ENCODE data around the gene CIDEB. TPM values are rescaled to one million over a fixed set of nuclear protein-coding genes. Genes with fewer than 3 reads are reported as not detected.

CIDEB gene
- total and polyA plus RNA-seq, 9 of the 15 experiments (the other 6 are each of a cell fraction or from before 2014, with no cell fraction given) = 0.03 to 0.35 (median 0.09) TPM; not detected in 3

- TF ChIP-seq ZNF318 (IDR thresholded peaks at IDR 0.05; ENCODE audit: borderline replicate concordance in 1 of 2, low read depth in 1 of 2) (no peak), MBD2 (IDR thresholded peaks at IDR 0.05; ENCODE audit: borderline replicate concordance, low read depth) (no peak), EHMT2 (IDR thresholded peaks at IDR 0.05) (0 out of 2 replicates have a peak, but pooled peaks have one; percentile 9), GTF3C2 (IDR thresholded peaks at IDR 0.05; ENCODE audit: borderline replicate concordance, extremely low read depth, insufficient read length) (no peak), STAT5B (CRISPR knock-in tag; IDR thresholded peaks at IDR 0.05) (no peak), ATF7 (IDR thresholded peaks at IDR 0.05) (0 out of 2 replicates have a peak, but pooled peaks have one; percentile 34)
- TF ChIP-seq, protein P1, sequence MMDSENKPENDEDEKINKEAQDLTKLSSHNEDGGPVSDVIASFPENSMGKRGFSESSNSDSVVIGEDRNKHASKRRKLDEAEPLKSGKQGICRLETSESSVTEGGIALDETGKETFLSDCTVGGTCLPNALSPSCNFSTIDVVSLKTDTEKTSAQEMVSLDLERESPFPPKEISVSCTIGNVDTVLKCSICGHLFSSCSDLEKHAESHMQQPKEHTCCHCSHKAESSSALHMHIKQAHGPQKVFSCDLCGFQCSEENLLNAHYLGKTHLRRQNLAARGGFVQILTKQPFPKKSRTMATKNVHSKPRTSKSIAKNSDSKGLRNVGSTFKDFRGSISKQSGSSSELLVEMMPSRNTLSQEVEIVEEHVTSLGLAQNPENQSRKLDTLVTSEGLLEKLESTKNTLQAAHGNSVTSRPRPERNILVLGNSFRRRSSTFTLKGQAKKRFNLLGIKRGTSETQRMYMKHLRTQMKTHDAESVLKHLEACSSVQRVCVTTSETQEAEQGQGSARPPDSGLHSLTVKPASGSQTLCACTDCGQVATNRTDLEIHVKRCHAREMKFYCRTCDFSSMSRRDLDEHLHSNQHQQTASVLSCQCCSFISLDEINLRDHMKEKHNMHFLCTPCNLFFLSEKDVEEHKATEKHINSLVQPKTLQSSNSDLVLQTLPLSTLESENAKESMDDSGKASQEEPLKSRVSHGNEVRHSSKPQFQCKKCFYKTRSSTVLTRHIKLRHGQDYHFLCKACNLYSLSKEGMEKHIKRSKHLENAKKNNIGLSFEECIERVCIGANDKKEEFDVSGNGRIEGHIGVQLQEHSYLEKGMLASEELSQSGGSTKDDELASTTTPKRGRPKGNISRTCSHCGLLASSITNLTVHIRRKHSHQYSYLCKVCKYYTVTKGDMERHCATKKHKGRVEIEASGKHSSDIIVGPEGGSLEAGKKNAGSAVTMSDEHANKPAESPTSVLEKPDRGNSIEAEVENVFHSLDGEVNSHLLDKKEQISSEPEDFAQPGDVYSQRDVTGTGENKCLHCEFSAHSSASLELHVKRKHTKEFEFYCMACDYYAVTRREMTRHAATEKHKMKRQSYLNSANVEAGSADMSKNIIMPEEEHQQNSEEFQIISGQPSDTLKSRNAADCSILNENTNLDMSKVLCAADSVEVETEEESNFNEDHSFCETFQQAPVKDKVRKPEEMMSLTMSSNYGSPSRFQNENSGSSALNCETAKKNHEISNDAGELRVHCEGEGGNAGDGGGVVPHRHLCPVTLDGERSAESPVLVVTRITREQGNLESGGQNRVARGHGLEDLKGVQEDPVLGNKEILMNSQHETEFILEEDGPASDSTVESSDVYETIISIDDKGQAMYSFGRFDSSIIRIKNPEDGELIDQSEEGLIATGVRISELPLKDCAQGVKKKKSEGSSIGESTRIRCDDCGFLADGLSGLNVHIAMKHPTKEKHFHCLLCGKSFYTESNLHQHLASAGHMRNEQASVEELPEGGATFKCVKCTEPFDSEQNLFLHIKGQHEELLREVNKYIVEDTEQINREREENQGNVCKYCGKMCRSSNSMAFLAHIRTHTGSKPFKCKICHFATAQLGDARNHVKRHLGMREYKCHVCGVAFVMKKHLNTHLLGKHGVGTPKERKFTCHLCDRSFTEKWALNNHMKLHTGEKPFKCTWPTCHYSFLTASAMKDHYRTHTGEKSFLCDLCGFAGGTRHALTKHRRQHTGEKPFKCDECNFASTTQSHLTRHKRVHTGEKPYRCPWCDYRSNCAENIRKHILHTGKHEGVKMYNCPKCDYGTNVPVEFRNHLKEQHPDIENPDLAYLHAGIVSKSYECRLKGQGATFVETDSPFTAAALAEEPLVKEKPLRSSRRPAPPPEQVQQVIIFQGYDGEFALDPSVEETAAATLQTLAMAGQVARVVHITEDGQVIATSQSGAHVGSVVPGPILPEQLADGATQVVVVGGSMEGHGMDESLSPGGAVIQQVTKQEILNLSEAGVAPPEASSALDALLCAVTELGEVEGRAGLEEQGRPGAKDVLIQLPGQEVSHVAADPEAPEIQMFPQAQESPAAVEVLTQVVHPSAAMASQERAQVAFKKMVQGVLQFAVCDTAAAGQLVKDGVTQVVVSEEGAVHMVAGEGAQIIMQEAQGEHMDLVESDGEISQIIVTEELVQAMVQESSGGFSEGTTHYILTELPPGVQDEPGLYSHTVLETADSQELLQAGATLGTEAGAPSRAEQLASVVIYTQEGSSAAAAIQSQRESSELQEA (IDR thresholded peaks at IDR 0.05; ENCODE audit: low read depth) = no peak
Observed at GRCh38 chr14:24274101-24274543, 33.7 kb downstream of the CIDEB start (continued).

All from K562 (cell line).